PC-9 (cell line): ENCODE measurements around the gene FLAD1.
"Not testable (repeated sequence)": the region's sequence is repeated elsewhere in the genome, so short reads cannot be mapped to it uniquely, and the experiment has no call there.

Experiments
- CTCF ChIP-seq: fragments of 200-600 bp; sonication (generic); conservative IDR thresholded peaks from 2 replicates; pipeline ENCODE4 v1.6.1; 2017; ENCODE audit warnings: mixed run types, antibody characterized with exemption, mild to moderate bottlenecking, moderate library complexity
- EZH2 ChIP-seq: fragments of 200-600 bp; sonication (generic); IDR thresholded peaks from 2 replicates; pipeline ENCODE4 v1.8.0; 2017; ENCODE audit warnings: antibody characterized with exemption, low read depth

- not testable (repeated sequence) for TF ChIP-seq EZH2, CTCF
These were observed 5.4 kb upstream of the FLAD1 start for GRCh38 chr1:154977762-154978161.
